OCI-LY7 (cell line): ENCODE results near the gene DCLRE1B. TPM values are rescaled to one million over a fixed set of nuclear protein-coding genes. Genes with fewer than 3 reads are reported as not detected.

Experiments used
- BruUV-seq: library from RNA; stranded (reverse); fragments of 400-500 nt; replicated peaks from 2 replicates; lab custom pipeline; 2021; lab: Mats Ljungman, UMichigan
- CTCF ChIA-PET: fragments of 300-600 bp; sonication (Branson Sonifier 250); formaldehyde crosslinking; loops from one replicate; lab custom pipeline; 2022; ENCODE audit warnings: antibody characterized with exemption; ENCODE audit not compliant: unreplicated experiment; lab: Charles Lee
- POLR2A ChIA-PET: fragments of 300-600 bp; sonication (Branson Sonifier 250); formaldehyde crosslinking; loops from one replicate; lab custom pipeline; 2022; ENCODE audit warnings: antibody characterized with exemption; lab: Charles Lee
- DNase-seq: peaks from one replicate; pipeline ENCODE4 v3.0.0-alpha.2; 2015; ENCODE audit warnings: low spot score
- H2AFZ ChIP-seq: fragments of 200-600 bp; sonication (generic), shearing (Covaris generic); 2 replicates; pipeline ENCODE4 v1.6.1; 2014; ENCODE audit warnings: mild to moderate bottlenecking, antibody characterized with exemption, low read length, moderate library complexity
- H3K27ac ChIP-seq: fragments of 200-600 bp; sonication (generic); 2 replicates; pipeline ENCODE4 v1.5.1; 2014; ENCODE audit warnings: mixed run types, low read depth, mild to moderate bottlenecking, moderate library complexity, low read length, inconsistent platforms; ENCODE audit not compliant: poor library complexity, severe bottlenecking
- H3K36me3 ChIP-seq: fragments of 200-600 bp; sonication (generic); 2 replicates; pipeline ENCODE4 v1.6.1; 2014; ENCODE audit warnings: mild to moderate bottlenecking, antibody characterized with exemption, low read length, moderate library complexity, mixed read lengths; ENCODE audit not compliant: insufficient read depth
- H3K4me1 ChIP-seq: fragments of 200-600 bp; sonication (generic); 2 replicates; pipeline ENCODE4 v1.5.1; 2014; ENCODE audit warnings: mild to moderate bottlenecking, low read length; ENCODE audit not compliant: insufficient read depth, poor library complexity, severe bottlenecking
- H3K4me2 ChIP-seq: fragments of 200-600 bp; sonication (generic); 2 replicates; pipeline ENCODE4 v1.6.1; 2014; ENCODE audit warnings: mild to moderate bottlenecking, low read length
- H3K4me3 ChIP-seq: fragments of 200-600 bp; sonication (generic); 2 replicates; pipeline ENCODE4 v1.5.1; 2014; ENCODE audit warnings: mild to moderate bottlenecking, low read depth, low read length; ENCODE audit not compliant: poor library complexity, severe bottlenecking
- H3K79me2 ChIP-seq: fragments of 200-600 bp; sonication (generic); 2 replicates; pipeline ENCODE4 v1.6.1; 2016; ENCODE audit warnings: low read depth, mild to moderate bottlenecking, low read length, moderate library complexity, mixed read lengths; ENCODE audit not compliant: insufficient read depth
- H3K9me2 ChIP-seq: fragments of 200-600 bp; sonication (generic); 2 replicates; pipeline ENCODE4 v1.6.1; 2016; ENCODE audit warnings: mild to moderate bottlenecking, low read length, mixed read lengths; ENCODE audit not compliant: insufficient read depth
- H3K9me3 ChIP-seq: fragments of 200-600 bp; sonication (generic); 2 replicates; pipeline ENCODE4 v1.6.1; 2014; ENCODE audit warnings: mild to moderate bottlenecking, mixed run types, low read length, mixed read lengths
- H4K20me1 ChIP-seq: fragments of 200-600 bp; sonication (generic); 2 replicates; pipeline ENCODE4 v1.6.1; 2014; ENCODE audit warnings: mild to moderate bottlenecking, antibody characterized with exemption, low read length, moderate library complexity, mixed read lengths; ENCODE audit not compliant: insufficient read depth
- CTCF ChIP-seq: fragments of 200-600 bp; sonication (generic); conservative IDR thresholded peaks from 2 replicates; pipeline ENCODE4 v1.5.1; 2014; ENCODE audit warnings: mild to moderate bottlenecking, antibody characterized with exemption, low read length, moderate library complexity, mixed read lengths
- EZH2phosphoT487 ChIP-seq: fragments of 200-600 bp; sonication (generic); IDR thresholded peaks from 2 replicates; pipeline ENCODE4 v1.6.1; 2018; ENCODE audit warnings: low read depth, borderline replicate concordance, mild to moderate bottlenecking, mixed run types, antibody characterized with exemption, low read length, moderate library complexity, mixed read lengths
- intact Hi-C: fragments of 100-400 bp; cut with micrococcal nuclease; formaldehyde crosslinking; loops from one replicate; pipeline ENCODE4 v1.10.0; 2022; ENCODE audit not compliant: unreplicated experiment
- total RNA-seq, 2 experiments: library from RNA; depleted of rRNA in 1 of 2; stranded (reverse); fragments of >200 nt in 1 of 2; shearing (Covaris generic) in 1 of 2; gene quantifications; 2 replicates each; pipeline ENCODE4 v1.2.3, GENCODE V29; 2014 to 2022

DCLRE1B gene
- total RNA-seq, 2 experiments from 2014 or later: 17.3 to 20.8 TPM

- ChIA-PET CTCF (no interaction called here), POLR2A (interaction anchor here (0.8 to 1.1 kb wide), 4 partner anchors 11 to 32 kb away, joined by 3 to 6 read pairs (median 3); no protein-coding TSS in a partner anchor)
- H3K36me3 ChIP-seq: peaks cover 14% of the 10 kb centered on the region; the same call in 1 of the 2 replicates
- peaks cover 41% of the 10 kb centered on the region for H3K79me2 ChIP-seq
- H3K4me3 ChIP-seq: peak overlapping the region; percentile 77
- no peaks in the 10 kb centered on the region for H3K9me3 ChIP-seq
- peak; percentile 50 for DNase-seq
- no peaks in the 10 kb centered on the region for H3K9me2 ChIP-seq
- BruUV-seq: TSS peak; percentile 90
- peaks cover 62% of the 10 kb centered on the region for H3K4me1 ChIP-seq
- H4K20me1 ChIP-seq: no peaks in the 10 kb centered on the region
- peak overlapping the region; percentile 84 for H2AFZ ChIP-seq
- peak overlapping the region; percentile 78 for H3K4me2 ChIP-seq
- intact Hi-C loops: loop anchor here (5.0 kb wide), 1 partner anchor 35 kb away; no protein-coding TSS in a partner anchor
- TF ChIP-seq CTCF: no peak
- peak overlapping the region; percentile 93 for H3K27ac ChIP-seq
Measured at GRCh38 chr1:113872219-113872935, 32.7 kb upstream of the DCLRE1B start.

- Histone ChIP-seq H2AFZ (peak overlapping the region; percentile 84), H3K4me1 (peaks cover 43% of the 10 kb centered on the region)
Measured at GRCh38 chr1:113874012-113874879, 30.9 kb upstream of the DCLRE1B start.

More at GRCh38 chr1:113874012-113874879, 30.9 kb upstream of the DCLRE1B start:
- intact Hi-C loops: loop anchor here (5.0 kb wide), 1 partner anchor 37 kb away; no protein-coding TSS in a partner anchor
- Histone ChIP-seq H4K20me1 (no peaks in the 10 kb centered on the region), H3K79me2 (peaks cover 23% of the 10 kb centered on the region), H3K27ac (peak overlapping the region; percentile 93), H3K4me3 (no peak overlapping the region), H3K9me2 (no peaks in the 10 kb centered on the region), H3K36me3 (no peaks in the 10 kb centered on the region), H3K9me3 (no peaks in the 10 kb centered on the region), H3K4me2 (peak overlapping the region; percentile 78)
- BruUV-seq: no TSS peak
- peak; percentile 68 for DNase-seq
- POLR2A ChIA-PET: interaction anchor here (0.7 to 2.7 kb wide), 9 partner anchors 9 to 112 kb away, joined by 3 to 19 read pairs (median 7); partner anchors contain the start of genes AP4B1 and BCL2L15
- CTCF ChIA-PET: no interaction called here
- TF ChIP-seq EZH2phosphoT487 (no peak), CTCF (peak; percentile 85)
